HepG2 (cell line): ENCODE results near the gene NCKIPSD. TPM values are rescaled to one million over a fixed set of nuclear protein-coding genes. Genes with fewer than 3 reads are reported as not detected.

Experiments
- ATAC-seq: fragments of 200-7000 bp; cut with Tn5 transposase; 3 replicates; pipeline ENCODE4 v1.9.1; 2020; ENCODE audit warnings: mild to moderate bottlenecking, moderate library complexity
- BruUV-seq: library from RNA; stranded (reverse); fragments of 400-500 nt; replicated peaks from 2 replicates; lab custom pipeline; 2021; lab: Mats Ljungman, UMichigan
- CTCF ChIA-PET: fragments of 300-600 bp; formaldehyde crosslinking; extraction: SDS; loops from one replicate; lab custom pipeline; 2021; ENCODE audit warnings: low total read pairs, inconsistent platforms, low intra/inter-chr PET ratio; lab: Yijun Ruan, JAX
- POLR2A ChIA-PET: fragments of 350-600 bp; sonication (Branson Sonifier 250); formaldehyde crosslinking; loops from one replicate; lab custom pipeline; 2020; ENCODE audit warnings: antibody characterized with exemption, inconsistent platforms; lab: Yijun Ruan, JAX
- DNase-seq: peaks from one replicate; pipeline ENCODE4 v3.0.0-alpha.2; 2015; ENCODE audit warnings: low spot score
- FAIRE-seq: peaks from 3 replicates; lab custom pipeline; 2011; peaks lifted over from hg19 to GRCh38; lab: Jason Lieb, UNC
- H2AFZ ChIP-seq: one replicate; pipeline ENCODE4 v1.6.1; 2011; ENCODE audit warnings: low read length, inconsistent platforms
- H3K27ac ChIP-seq: fragments of 300-600 bp; 3 replicates; pipeline ENCODE4 v1.8.0; 2011; ENCODE audit warnings: mixed run types, mild to moderate bottlenecking, mixed read lengths, low read length, inconsistent platforms; ENCODE audit not compliant: insufficient read depth; ENCODE audit errors: extremely low read length
- H3K27me3 ChIP-seq, 2 experiments: fragments of 200-600 bp in 1 of 2; 2 replicates in 1 of 2; 3 replicates in 1 of 2; pipeline versions ENCODE4 v1.6.0 to v1.8.0; 2011; ENCODE audit warnings: low read length in 2 of 2, mild to moderate bottlenecking in 2 of 2, moderate library complexity in 2 of 2, inconsistent platforms in 1 of 2; ENCODE audit not compliant: insufficient read depth in 2 of 2, control insufficient read depth in 1 of 2
- H3K36me3 ChIP-seq, 2 experiments: fragments of 200-600 bp in 1 of 2; replicated peaks in 1 of 2; 2 replicates in 1 of 2; 3 replicates in 1 of 2; pipeline versions ENCODE4 v1.5.1 to v1.8.0; 2011; ENCODE audit warnings: low read length in 2 of 2, inconsistent platforms in 1 of 2; ENCODE audit not compliant: insufficient read depth in 2 of 2, control insufficient read depth in 1 of 2
- H3K4me1 ChIP-seq: 2 replicates; pipeline ENCODE4 v1.5.1; 2012; ENCODE audit warnings: low read length, inconsistent platforms; ENCODE audit not compliant: insufficient read depth
- H3K4me2 ChIP-seq: 2 replicates; pipeline ENCODE4 v1.6.0; 2011; ENCODE audit warnings: low read depth, low read length, inconsistent platforms
- H3K4me3 ChIP-seq, 3 experiments: fragments of 200-600 bp in 1 of 3; sonication (generic), shearing (Covaris generic) in 1 of 3; replicated peaks in 1 of 3; 2 replicates each; pipeline ENCODE4 v1.5.1; 2011 to 2016; ENCODE audit warnings: low read length in 3 of 3, inconsistent platforms in 2 of 3, low read depth in 2 of 3, mild to moderate bottlenecking in 2 of 3, control low read depth in 1 of 3, mixed read lengths in 1 of 3; ENCODE audit not compliant: insufficient read depth in 1 of 3
- H3K79me2 ChIP-seq: one replicate; pipeline ENCODE4 v1.6.1; 2011; ENCODE audit warnings: low read length, inconsistent platforms; ENCODE audit not compliant: insufficient read depth
- H3K9ac ChIP-seq: 2 replicates; pipeline ENCODE4 v1.6.0; 2011; ENCODE audit warnings: mild to moderate bottlenecking, low read depth, low read length, inconsistent platforms; ENCODE audit not compliant: insufficient read depth
- H3K9me3 ChIP-seq: 2 replicates; pipeline ENCODE4 v1.5.1; 2012; ENCODE audit warnings: mild to moderate bottlenecking, low read length
- H4K20me1 ChIP-seq: 2 replicates; pipeline ENCODE4 v1.6.0; 2011; ENCODE audit warnings: inconsistent platforms, mild to moderate bottlenecking, low read length, moderate library complexity; ENCODE audit not compliant: insufficient read depth
- KDM5B ChIP-seq: sonication (generic); formaldehyde crosslinking; IDR thresholded peaks from 2 replicates; pipeline ENCODE4 v1.4.0; 2020; ENCODE audit warnings: missing genetic modification reagents, mild to moderate bottlenecking, borderline replicate concordance
- MTA1 ChIP-seq: sonication (generic); formaldehyde crosslinking; IDR thresholded peaks from 2 replicates; pipeline ENCODE4 v1.4.0; 2020; ENCODE audit warnings: missing genetic modification reagents, mild to moderate bottlenecking, borderline replicate concordance
- MYPOP ChIP-seq: sonication (generic); formaldehyde crosslinking; IDR thresholded peaks from 2 replicates; pipeline ENCODE4 v1.8.1; 2023; ENCODE audit warnings: mild to moderate bottlenecking, moderate library complexity, missing genetic modification reagents
- THAP9 ChIP-seq: sonication (generic); formaldehyde crosslinking; IDR thresholded peaks from 2 replicates; pipeline ENCODE4; 2020; ENCODE audit warnings: missing genetic modification reagents, mild to moderate bottlenecking, borderline replicate concordance
- ZFP62 ChIP-seq: sonication (generic); formaldehyde crosslinking; IDR thresholded peaks from 2 replicates; pipeline ENCODE4 v1.4.0; 2020; ENCODE audit warnings: missing genetic modification reagents
- ZNF234 ChIP-seq: sonication (generic); formaldehyde crosslinking; conservative IDR thresholded peaks from 2 replicates; pipeline ENCODE4 v1.5.1; 2020; ENCODE audit warnings: mild to moderate bottlenecking, missing genetic modification reagents
- ZNF687 ChIP-seq: sonication (generic); formaldehyde crosslinking; IDR thresholded peaks from 2 replicates; pipeline ENCODE4 v1.5.1; 2020; ENCODE audit warnings: mild to moderate bottlenecking, missing genetic modification reagents, moderate library complexity
- WGBS: methylation state at CpG from one replicate; pipeline ENCODE4 v1.1.6; 2017; ENCODE audit warnings: low lambda C conversion rate; 5-methylcytosine and 5-hydroxymethylcytosine counted together
- in situ Hi-C: cut with HindIII; loops from 2 replicates; pipeline ENCODE4 v1.10.0; 2017; ENCODE audit warnings: low pct_unique_long_range_greater_than_20kb; ENCODE audit not compliant: extremely low pct_ligation_motif_present
- intact Hi-C: fragments of 100-400 bp; cut with micrococcal nuclease; formaldehyde crosslinking; loops from one replicate; pipeline ENCODE4 v1.10.0; 2022; ENCODE audit not compliant: unreplicated experiment
- polyA plus RNA-seq, 8 experiments: library from polyadenylated mRNA; depleted of rRNA in 3 of 8; stranded (reverse) in 7 of 8; unstranded in 1 of 8; fragments of >200 nt; fragmentation: Illumina TruSeq in 4 of 8; extraction: Trizol in 4 of 8; gene quantifications; 2 replicates each; pipeline versions ENCODE4 v1.2.1 to v1.2.3, GENCODE V29; 2011 to 2016; ENCODE audit warnings: low read depth in 4 of 8, missing spikeins in 1 of 8, mixed read lengths in 1 of 8; ENCODE audit not compliant: insufficient read depth in 1 of 8
- total RNA-seq, 5 experiments: library from RNA; depleted of rRNA; stranded (reverse); fragments of >200 nt; fragmentation: Illumina TruSeq; extraction: Trizol; gene quantifications; 2 replicates each; pipeline ENCODE4 v1.2.3, GENCODE V29; 2016; ENCODE audit warnings: low read depth in 1 of 5

NCKIPSD gene
- total and polyA plus RNA-seq, 2 of the 13 experiments (the other 11 are each of a cell fraction or from before 2014, with no cell fraction given): 13.5 to 35.2 TPM

- TF ChIP-seq THAP9 (CRISPR knock-in tag) (no peak), KDM5B (CRISPR knock-in tag) (peak; percentile 34; the same call in 1 of the 2 replicates), ZFP62 (CRISPR knock-in tag) (no peak), ZNF234 (no peak), MTA1 (CRISPR knock-in tag) (0 out of 2 replicates have a peak, but pooled peaks have one; percentile 30)
- TF ChIP-seq, all 625 proteins: peak for 10
These were observed 52.0 kb downstream of the NCKIPSD start (continued) for GRCh38 chr3:48633743-48634142.

- in situ Hi-C loops (no loop called here), intact Hi-C loops (no loop called here)
- no peak for ATAC-seq
- no peaks in the 10 kb centered on the region for H4K20me1 ChIP-seq
- H3K79me2 ChIP-seq: peaks cover 43% of the 10 kb centered on the region
- H3K27me3 ChIP-seq: no peaks in the 10 kb centered on the region; a peak in 1 of 5 replicates
- H3K4me1 ChIP-seq: peaks cover 66% of the 10 kb centered on the region
- ChIA-PET POLR2A (interaction anchor here (2.9 to 4.8 kb wide), 3 partner anchors 11 to 160 kb away, joined by 24 to 140 read pairs (median 40); partner anchors contain the start of genes CELSR3 and TMEM89), CTCF (no interaction called here)
- DNase-seq: no peak
- H3K9me3 ChIP-seq: no peaks in the 10 kb centered on the region
- H3K4me3 ChIP-seq: peak overlapping the region; percentile 71 to 96 (median 93); a peak in 4 of 6 replicates
- TF ChIP-seq MYPOP (CRISPR knock-in tag) (no peak), ZNF687 (CRISPR knock-in tag) (peak; percentile 52)
- WGBS: 94% methylated on average over 7 of the region's 15 CpGs
- peaks cover 15 to 55% of the 10 kb centered on the region in 2 experiments; a peak in 4 of 5 replicates for H3K36me3 ChIP-seq
- H3K4me2 ChIP-seq: peak overlapping the region; percentile 88
- no peak for FAIRE-seq
- peak overlapping the region; percentile 74 for H3K27ac ChIP-seq
- BruUV-seq: no TSS peak
- no peak overlapping the region for H2AFZ ChIP-seq
- H3K9ac ChIP-seq: peak overlapping the region; percentile 83; the same call in 1 of the 2 replicates
These were observed 52.5 kb downstream of the NCKIPSD start for GRCh38 chr3:48633256-48633655.
